HepG2 (cell line): ENCODE results near the gene PPM1F. TPM values are rescaled to one million over a fixed set of nuclear protein-coding genes. Genes with fewer than 3 reads are reported as not detected.

Source experiments
- CEBPB ChIP-seq: IDR thresholded peaks from 2 replicates; pipeline ENCODE4 v1.6.1; 2011; ENCODE audit warnings: low read depth, low read length, improper control_type of control experiment, borderline replicate concordance
- CENPT ChIP-seq: sonication (generic); formaldehyde crosslinking; IDR thresholded peaks from 2 replicates; pipeline ENCODE4 v1.8.0; 2022; ENCODE audit warnings: low read depth, mild to moderate bottlenecking, moderate library complexity, missing genetic modification reagents
- GATA4 ChIP-seq: sonication (generic); IDR thresholded peaks from 2 replicates; pipeline ENCODE4 v1.6.1; 2016; ENCODE audit warnings: antibody characterized with exemption, low read depth, borderline replicate concordance
- HNF1A ChIP-seq, 2 experiments: sonication (generic) in 1 of 2; formaldehyde crosslinking in 1 of 2; IDR thresholded peaks; 2 replicates each; pipeline versions ENCODE4 v1.4.0 to v1.6.1; 2016 to 2020; ENCODE audit warnings: borderline replicate concordance in 1 of 2, low read depth in 1 of 2, mild to moderate bottlenecking in 1 of 2, missing genetic modification reagents in 1 of 2
- HOMEZ ChIP-seq: IDR thresholded peaks from 2 replicates; pipeline ENCODE4 v1.6.1; 2016; ENCODE audit warnings: low read depth
- PATZ1 ChIP-seq: sonication (generic); formaldehyde crosslinking; IDR thresholded peaks from 2 replicates; pipeline ENCODE4 v1.4.0; 2020; ENCODE audit warnings: missing genetic modification reagents
- PBX2 ChIP-seq: IDR thresholded peaks from 2 replicates; pipeline ENCODE4 v1.6.1; 2016; ENCODE audit warnings: control low read depth
- RORA ChIP-seq: sonication (generic); formaldehyde crosslinking; IDR thresholded peaks from 2 replicates; pipeline ENCODE4 v1.5.0; 2020; ENCODE audit warnings: mild to moderate bottlenecking, missing genetic modification reagents, moderate library complexity
- SIN3B ChIP-seq: fragments of 150-350 bp; IDR thresholded peaks from 2 replicates; pipeline ENCODE4 v1.6.1; 2014; ENCODE audit warnings: low read length
- SMAD3 ChIP-seq: sonication (generic); formaldehyde crosslinking; IDR thresholded peaks from 2 replicates; pipeline ENCODE4 v1.4.0; 2020; ENCODE audit warnings: missing genetic modification reagents
- SYNCRIP ChIP-seq: fragments of 200-400 bp; formaldehyde crosslinking; IDR thresholded peaks from 2 replicates; pipeline ENCODE4 v1.6.1; 2018; ENCODE audit warnings: mild to moderate bottlenecking, low read depth, low read length; ENCODE audit not compliant: insufficient read depth
- TOPORS ChIP-seq: sonication (generic); formaldehyde crosslinking; IDR thresholded peaks from 2 replicates; pipeline ENCODE4 v1.8.0; 2023; ENCODE audit warnings: mild to moderate bottlenecking, missing genetic modification reagents
- ZNF235 ChIP-seq: sonication (generic); formaldehyde crosslinking; IDR thresholded peaks from 2 replicates; pipeline ENCODE4 v1.8.1; 2023; ENCODE audit warnings: mild to moderate bottlenecking, missing genetic modification reagents, borderline replicate concordance
- ZNF549 ChIP-seq: sonication (generic); formaldehyde crosslinking; IDR thresholded peaks from 2 replicates; pipeline ENCODE4 v1.5.0; 2020; ENCODE audit warnings: missing genetic modification reagents
- ZNF552 ChIP-seq: sonication (generic); formaldehyde crosslinking; IDR thresholded peaks from 2 replicates; pipeline ENCODE4 v1.9.0; 2022; ENCODE audit warnings: missing genetic modification reagents, mild to moderate bottlenecking, borderline replicate concordance
- ZNF576 ChIP-seq: sonication (generic); formaldehyde crosslinking; IDR thresholded peaks from 2 replicates; pipeline ENCODE4 v1.4.0; 2020; ENCODE audit warnings: mild to moderate bottlenecking, missing genetic modification reagents
- ZNF780A ChIP-seq: sonication (generic); formaldehyde crosslinking; IDR thresholded peaks from 2 replicates; pipeline ENCODE4 v1.8.0; 2022; ENCODE audit warnings: mild to moderate bottlenecking, missing genetic modification reagents, moderate library complexity
- polyA plus RNA-seq, 8 experiments: library from polyadenylated mRNA; depleted of rRNA in 3 of 8; stranded (reverse) in 7 of 8; unstranded in 1 of 8; fragments of >200 nt; fragmentation: Illumina TruSeq in 4 of 8; extraction: Trizol in 4 of 8; gene quantifications; 2 replicates each; pipeline versions ENCODE4 v1.2.1 to v1.2.3, GENCODE V29; 2011 to 2016; ENCODE audit warnings: low read depth in 4 of 8, missing spikeins in 1 of 8, mixed read lengths in 1 of 8; ENCODE audit not compliant: insufficient read depth in 1 of 8
- total RNA-seq, 5 experiments: library from RNA; depleted of rRNA; stranded (reverse); fragments of >200 nt; fragmentation: Illumina TruSeq; extraction: Trizol; gene quantifications; 2 replicates each; pipeline ENCODE4 v1.2.3, GENCODE V29; 2016; ENCODE audit warnings: low read depth in 1 of 5

PPM1F gene
- total and polyA plus RNA-seq, 2 of the 13 experiments (the other 11 are each of a cell fraction or from before 2014, with no cell fraction given) = 11.0 to 19.6 TPM

- peak; percentile 47; the same call in 1 of the 2 replicates for TF ChIP-seq HNF1A (IDR thresholded peaks at IDR 0.05; ENCODE audit: low read depth)
- peak; percentile 83 for TF ChIP-seq HNF1A (CRISPR knock-in tag; IDR thresholded peaks at IDR 0.05; ENCODE audit: borderline replicate concordance)
- TF ChIP-seq ZNF549 (CRISPR knock-in tag) = no peak
- 0 out of 2 replicates have a peak, but pooled peaks have one; percentile 41 for TF ChIP-seq ZNF576 (CRISPR knock-in tag)
- peak; percentile 90 for TF ChIP-seq SIN3B
- no peak for TF ChIP-seq SYNCRIP
- no peak for TF ChIP-seq CENPT (CRISPR knock-in tag)
- peak; percentile 92 for TF ChIP-seq SMAD3 (CRISPR knock-in tag)
- TF ChIP-seq ZNF780A (CRISPR knock-in tag) = no peak
- TF ChIP-seq ZNF235 (CRISPR knock-in tag) = no peak
- peak; percentile 90 for TF ChIP-seq TOPORS
- no peak; the same call in 1 of the 2 replicates for TF ChIP-seq PATZ1 (CRISPR knock-in tag)
- 0 out of 2 replicates have a peak, but pooled peaks have one; percentile 37 for TF ChIP-seq RORA (CRISPR knock-in tag)
- no peak for TF ChIP-seq PBX2 (CRISPR knock-in tag)
- TF ChIP-seq HOMEZ (CRISPR knock-in tag) = no peak; the same call in 1 of the 2 replicates
- no peak for TF ChIP-seq CEBPB
- 0 out of 2 replicates have a peak, but pooled peaks have one; percentile 38 for TF ChIP-seq GATA4
- TF ChIP-seq ZNF552 = no peak
Measured at GRCh38 chr22:21982338-21982965, 29.8 kb upstream of the PPM1F start, which contains the start of gene TOP3B (continued).
